Activated T-helper 1 cell treated with anti-CD3 and anti-CD28 coated beads, Interleukin-2, amount 50 U/mL, for 16 hours (primary cell): ENCODE measurements around the gene DCC.

Experiments
- DNase-seq, 2 donors: peaks; one replicate each; pipeline ENCODE4 v3.0.0-alpha.2; 2020; ENCODE audit warnings: low read depth in 1 of 2, low spot score in 1 of 2

DCC gene

DNA sequence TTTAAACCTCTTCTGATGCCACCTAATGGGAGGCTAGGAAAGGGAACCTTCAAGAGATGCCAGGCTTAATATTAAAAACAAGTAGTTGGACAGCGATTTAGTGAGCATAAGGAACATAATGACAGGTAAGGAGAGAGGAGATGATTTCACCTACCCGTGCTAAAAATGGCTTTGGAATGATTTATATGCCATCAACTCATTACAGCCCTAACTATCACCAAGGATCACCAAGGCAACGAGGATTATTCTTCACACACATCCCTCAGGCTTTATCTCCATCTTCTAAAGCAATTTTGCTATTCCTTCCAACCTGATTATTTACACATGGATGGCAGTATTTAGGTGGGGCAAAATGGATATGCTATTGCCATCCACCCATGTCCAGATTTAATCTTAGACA, 237.8 kb downstream of the DCC start:
- DNase-seq: no peak

DNA sequence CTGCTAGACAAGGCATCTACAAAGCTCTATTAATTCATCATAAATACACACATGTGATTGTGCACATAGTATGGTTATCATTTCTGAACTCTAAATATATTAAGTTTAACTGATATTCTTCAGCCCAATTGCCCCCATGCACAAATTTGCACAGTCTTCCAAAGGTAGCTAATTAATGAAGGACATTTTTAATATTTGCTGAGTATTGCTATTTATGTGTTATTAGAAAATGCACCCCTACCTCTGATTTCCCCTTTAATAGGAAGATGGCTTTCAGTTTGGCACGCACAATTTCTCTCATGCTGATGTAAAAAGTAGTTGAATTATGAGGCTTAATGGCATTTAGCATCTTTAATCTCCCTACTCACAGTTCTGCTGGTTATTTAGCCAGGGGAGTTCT, 242.1 kb downstream of the DCC start:
- no peak for DNase-seq

- no peak for DNase-seq
These were observed 242.5 kb downstream of the DCC start for GRCh38 chr18:52582516-52582915.

DNA sequence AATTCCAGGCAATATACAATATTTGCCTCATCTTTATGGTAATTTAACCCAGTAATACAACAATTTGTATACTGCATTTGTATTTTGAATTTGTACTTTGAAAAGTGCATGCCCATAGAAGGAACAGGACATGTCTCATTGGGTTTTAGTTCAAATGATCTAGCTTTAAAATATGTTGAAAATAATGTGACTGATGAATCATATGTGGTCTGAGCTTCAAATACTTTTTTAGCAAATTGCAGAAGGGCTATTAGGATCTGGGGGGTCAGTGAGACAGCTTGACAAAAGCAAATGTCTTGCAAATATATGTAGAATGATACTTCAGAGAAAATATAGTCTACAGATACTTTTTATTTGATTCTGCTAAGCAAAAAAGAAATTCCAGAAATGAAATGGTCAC, 248.9 kb downstream of the DCC start:
- DNase-seq: no peak

DNA sequence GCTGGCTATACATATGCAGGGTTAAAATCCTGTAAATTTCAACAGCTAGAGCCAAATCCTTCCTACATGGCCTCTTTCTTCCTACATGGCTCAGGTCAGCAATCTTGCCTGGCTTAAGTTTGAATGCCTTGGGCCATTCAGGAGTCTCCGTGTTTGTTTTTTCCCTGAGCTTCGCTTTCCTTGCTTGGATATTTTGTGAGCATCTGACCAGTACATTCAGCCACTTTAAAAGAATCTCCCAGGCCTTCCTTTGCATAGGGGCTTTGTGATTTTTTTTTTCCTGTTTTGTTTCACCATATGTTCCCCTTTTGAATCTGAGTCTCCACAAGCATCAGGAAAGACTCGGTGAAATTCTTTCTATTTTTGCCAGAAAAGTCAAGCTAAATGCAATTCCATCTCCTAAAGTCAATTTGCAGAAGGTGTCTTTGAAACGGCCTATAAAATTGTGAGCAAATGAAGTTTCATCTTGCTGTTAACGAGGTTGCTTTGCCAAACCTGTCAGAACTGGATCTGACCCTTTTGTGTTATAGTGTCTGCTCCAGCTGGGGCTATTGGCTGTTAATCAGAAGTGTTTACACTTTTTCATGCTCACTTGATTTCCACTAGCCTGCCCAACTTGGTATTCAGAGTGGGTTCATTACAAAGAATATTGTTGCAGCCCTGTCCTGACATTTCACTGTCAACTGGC, 256.9 kb downstream of the DCC start:
- no peak for DNase-seq

DNA sequence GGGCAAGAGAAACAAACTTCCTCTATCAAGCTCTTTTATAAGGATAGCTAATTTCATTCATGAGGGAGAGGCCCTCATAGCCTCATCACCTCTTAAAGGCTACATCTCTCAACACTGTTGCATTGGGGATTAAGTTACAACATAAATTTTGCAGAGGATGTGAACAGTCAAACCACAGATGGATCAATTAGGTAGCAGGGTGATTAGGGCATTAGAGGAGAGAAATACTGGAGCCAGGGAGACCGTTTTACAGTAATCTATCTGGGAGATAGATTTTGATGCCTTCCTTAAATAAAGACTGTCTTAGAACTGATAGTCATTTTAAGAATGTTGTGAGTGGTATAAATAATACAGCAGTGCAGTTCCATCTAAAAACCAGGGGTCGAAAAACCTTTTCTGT, 258.9 kb downstream of the DCC start:
- no peak for DNase-seq

- DNase-seq: no peak
These were observed 262.8 kb downstream of the DCC start for GRCh38 chr18:52602820-52603219.

- DNase-seq: no peak
These were observed 265.3 kb downstream of the DCC start for GRCh38 chr18:52605345-52605744.

DNA sequence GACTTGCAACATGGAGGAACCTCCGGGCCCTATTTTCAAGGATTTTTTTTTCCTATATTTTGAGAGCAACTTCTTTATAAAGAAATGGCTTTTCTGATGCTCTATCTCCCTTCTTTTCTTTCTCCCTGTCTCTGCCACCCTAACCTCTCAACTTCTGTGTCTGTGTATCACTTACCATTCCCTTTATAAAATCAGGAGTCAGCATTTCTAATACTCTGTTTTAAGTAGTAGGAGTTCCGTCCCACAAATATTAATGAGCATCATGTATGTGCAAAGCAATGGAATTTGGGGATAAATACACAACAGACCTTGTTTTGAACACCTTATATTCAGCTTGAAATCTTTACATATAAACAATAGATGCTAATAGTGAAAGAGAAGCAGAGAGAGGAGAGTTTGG, 268.0 kb downstream of the DCC start:
- DNase-seq: no peak

GRCh38 chr18:52610451-52611115, 270.6 kb downstream of the DCC start:
- DNase-seq: no peak

DNA sequence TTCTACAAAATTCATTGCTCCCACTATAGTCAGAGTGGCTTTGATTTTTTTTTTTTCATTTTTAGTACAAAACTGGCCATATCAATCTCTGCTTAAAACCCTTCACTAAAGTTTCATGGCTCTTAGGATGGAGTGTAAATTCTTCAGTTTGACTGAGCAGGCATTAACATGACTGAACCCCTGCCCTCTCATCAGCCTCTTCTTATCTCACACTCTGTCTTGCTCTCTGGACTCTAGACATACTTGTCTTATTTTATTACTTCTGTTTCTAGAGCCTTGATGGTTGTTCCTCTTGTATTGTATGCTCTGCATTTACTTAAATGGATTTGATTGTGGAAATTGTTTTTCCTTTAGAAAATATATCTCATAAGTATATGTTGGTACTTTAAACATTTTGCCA, 272.4 kb downstream of the DCC start:
- no peak for DNase-seq

DNA sequence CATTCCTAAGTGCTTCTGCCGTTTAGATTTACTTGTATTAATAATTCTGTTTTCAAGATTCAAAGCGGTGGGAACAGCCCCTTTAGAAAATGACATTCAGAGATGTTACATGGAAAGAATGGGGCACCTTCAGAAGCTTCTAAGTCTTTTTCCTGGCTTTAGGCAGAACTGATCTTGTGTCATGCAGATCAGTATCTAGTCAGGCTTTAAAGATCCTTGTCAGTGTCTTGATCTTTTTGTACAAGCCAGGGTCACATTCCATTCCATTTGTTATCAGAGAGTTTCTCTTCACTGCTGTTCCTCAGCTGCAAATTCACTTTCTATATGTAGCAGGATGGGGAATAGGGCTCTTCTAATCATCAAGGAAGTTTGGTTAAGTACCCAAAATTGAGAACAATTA, 275.3 kb downstream of the DCC start:
- DNase-seq: no peak

- no peak for DNase-seq
These were observed 275.9 kb downstream of the DCC start for GRCh38 chr18:52615943-52616342.

- DNase-seq: no peak
These were observed 277.9 kb downstream of the DCC start for GRCh38 chr18:52617931-52618330.

GRCh38 chr18:52620926-52621439, 281.0 kb downstream of the DCC start:
- DNase-seq: no peak

DNA sequence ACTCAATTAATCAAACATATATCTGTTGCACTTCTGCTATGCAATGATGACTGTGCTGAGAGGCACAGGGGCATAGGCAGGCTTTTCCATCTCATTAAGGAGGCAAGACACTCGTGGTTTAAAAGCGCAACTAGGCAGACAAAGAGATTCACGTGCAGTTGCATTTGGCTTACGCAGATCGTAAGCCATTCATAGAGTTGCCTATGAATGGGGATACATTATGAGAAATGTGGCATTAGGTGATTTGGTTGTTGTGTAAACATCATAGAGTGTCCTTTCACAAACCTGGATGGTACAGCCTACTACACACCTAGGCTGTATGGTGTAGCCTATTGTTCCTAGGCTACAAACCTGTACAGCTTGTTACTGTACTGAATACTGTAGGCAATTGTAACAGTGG, 284.7 kb downstream of the DCC start:
- no peak for DNase-seq

GRCh38 chr18:52636536-52636935, 296.5 kb downstream of the DCC start:
- DNase-seq: no peak

DNA sequence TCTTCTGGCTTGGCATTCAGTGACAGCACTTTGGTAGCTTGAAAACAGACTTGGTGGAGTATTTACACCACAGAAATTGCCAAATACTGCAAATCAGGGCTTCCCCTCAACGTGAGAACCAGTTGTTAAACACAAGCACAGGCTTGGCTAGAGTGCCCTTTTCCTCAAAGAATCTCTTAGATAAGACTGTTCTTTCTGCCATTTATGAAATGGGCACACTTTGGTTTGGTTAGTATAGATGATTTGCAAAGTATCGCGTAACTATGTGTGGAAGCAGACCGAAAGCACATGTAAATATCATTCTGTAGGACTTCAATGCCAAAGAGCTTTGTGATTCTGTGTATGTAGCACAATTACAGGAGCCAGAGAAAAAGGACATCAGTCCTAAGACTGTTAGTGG, 308.2 kb downstream of the DCC start:
- DNase-seq: no peak

DNA sequence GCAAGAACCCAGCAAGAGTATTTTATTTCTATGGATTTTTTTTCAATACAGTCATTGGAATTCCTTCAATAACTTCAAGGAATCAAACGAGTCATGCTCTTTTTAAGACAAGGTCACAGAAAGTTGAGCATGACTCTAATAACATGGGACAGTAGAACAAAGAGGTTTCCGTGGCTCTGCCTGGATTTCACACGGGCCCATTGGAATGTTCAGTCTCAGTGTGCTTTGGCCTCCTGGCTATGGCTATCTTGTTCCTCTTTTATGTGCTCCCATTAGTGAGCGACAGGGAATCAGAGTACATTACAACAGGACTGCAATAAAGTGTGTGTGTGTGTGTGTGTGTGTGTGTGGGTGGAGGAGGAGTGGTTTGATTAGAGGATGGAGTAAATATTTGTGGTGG, 312.4 kb downstream of the DCC start:
- no peak for DNase-seq

- no peak for DNase-seq
These were observed 317.2 kb downstream of the DCC start for GRCh38 chr18:52657043-52657805.

- DNase-seq: no peak
These were observed 327.6 kb downstream of the DCC start for GRCh38 chr18:52667463-52668065.

DNA sequence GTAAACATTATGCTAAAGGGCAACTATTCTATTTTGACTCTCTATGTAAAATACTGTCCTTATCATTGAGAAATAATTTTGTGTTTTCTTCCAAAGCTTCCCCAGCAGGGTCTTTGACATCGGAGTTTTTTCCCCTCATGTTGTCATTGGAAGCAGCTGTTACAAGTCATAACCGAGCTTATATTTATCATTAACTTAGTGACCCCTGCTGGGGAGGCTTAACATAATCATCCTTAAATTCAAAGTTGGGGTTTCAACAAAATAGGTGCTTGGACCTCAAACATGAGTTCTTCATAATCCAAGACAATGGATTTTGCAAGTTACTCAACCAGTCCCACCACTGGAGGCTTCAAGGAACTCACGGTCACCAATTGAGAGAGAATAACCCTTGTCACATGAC, 330.9 kb downstream of the DCC start:
- DNase-seq: no peak
